GM10847 (cell line): ENCODE measurements around the gene GNAZ.

Experiments used
- POLR2A ChIP-seq: IDR thresholded peaks from 2 replicates; pipeline ENCODE4 v1.6.1; 2011; ENCODE audit not compliant: insufficient read length; ENCODE audit errors: extremely low read depth

The GNAZ gene

GRCh38 chr22:23092217-23092955 is 22.1 kb downstream of the GNAZ start:
- TF ChIP-seq POLR2A: no peak

- TF ChIP-seq POLR2A: no peak
These were observed 22.9 kb downstream of the GNAZ start for GRCh38 chr22:23093051-23093788.

- no peak for TF ChIP-seq POLR2A
These were observed 23.9 kb downstream of the GNAZ start for GRCh38 chr22:23094260-23094659.

DNA sequence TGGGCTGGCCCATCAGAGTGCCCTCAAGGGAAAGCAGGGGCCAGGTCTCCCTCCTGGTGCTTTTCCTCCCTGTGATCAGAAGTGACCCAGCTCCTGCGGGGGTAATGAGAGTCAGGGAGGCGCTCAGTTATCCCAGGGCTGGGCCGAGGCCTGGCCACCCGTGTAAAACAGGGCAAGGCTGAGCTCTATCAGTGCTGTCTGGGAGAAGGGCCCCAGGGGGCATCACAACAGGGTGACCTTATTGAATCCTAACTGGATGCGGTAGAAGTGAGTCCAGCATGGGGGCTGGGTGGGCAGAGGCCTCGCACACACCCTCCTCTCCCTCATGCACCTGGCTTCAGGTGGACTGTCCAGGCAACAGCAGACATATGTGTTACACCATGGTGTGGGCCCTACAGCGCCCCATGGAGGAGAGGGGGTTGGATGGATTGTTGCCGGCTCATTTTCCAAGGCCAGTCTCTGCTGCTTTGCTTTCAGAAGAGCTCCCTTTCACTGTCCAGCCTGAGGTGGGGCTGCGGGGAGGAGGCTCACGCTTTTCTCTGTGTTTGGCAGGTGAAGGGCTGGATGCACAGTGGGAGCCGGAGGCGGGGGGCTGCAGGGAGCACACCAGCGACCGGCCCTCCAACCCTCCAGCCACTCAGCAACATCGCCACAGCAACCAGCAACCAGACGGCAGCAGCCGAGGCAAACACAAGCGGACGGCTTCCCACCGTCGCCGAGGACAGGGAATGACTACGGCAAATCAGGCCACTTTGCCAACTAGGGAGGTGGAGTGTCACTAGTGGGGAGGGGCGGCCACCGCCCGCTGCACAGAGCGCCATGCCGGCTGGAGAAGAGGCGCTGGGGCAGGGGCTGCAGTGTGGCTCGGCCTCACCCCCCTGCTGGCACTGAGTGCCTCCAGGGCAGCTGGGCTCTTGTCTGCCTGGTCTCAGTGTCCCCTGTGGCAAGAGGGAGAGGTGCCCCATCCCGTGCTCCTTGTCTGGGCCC is 24.7 kb downstream of the GNAZ start:
- no peak for TF ChIP-seq POLR2A

DNA sequence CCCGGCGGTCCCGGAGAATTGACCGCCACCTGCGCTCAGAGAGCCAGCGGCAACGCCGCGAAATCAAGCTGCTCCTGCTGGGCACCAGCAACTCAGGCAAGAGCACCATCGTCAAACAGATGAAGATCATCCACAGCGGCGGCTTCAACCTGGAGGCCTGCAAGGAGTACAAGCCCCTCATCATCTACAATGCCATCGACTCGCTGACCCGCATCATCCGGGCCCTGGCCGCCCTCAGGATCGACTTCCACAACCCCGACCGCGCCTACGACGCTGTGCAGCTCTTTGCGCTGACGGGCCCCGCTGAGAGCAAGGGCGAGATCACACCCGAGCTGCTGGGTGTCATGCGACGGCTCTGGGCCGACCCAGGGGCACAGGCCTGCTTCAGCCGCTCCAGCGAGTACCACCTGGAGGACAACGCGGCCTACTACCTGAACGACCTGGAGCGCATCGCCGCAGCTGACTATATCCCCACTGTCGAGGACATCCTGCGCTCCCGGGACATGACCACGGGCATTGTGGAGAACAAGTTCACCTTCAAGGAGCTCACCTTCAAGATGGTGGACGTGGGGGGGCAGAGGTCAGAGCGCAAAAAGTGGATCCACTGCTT is 25.5 kb downstream of the GNAZ start:
- TF ChIP-seq POLR2A: no peak

DNA sequence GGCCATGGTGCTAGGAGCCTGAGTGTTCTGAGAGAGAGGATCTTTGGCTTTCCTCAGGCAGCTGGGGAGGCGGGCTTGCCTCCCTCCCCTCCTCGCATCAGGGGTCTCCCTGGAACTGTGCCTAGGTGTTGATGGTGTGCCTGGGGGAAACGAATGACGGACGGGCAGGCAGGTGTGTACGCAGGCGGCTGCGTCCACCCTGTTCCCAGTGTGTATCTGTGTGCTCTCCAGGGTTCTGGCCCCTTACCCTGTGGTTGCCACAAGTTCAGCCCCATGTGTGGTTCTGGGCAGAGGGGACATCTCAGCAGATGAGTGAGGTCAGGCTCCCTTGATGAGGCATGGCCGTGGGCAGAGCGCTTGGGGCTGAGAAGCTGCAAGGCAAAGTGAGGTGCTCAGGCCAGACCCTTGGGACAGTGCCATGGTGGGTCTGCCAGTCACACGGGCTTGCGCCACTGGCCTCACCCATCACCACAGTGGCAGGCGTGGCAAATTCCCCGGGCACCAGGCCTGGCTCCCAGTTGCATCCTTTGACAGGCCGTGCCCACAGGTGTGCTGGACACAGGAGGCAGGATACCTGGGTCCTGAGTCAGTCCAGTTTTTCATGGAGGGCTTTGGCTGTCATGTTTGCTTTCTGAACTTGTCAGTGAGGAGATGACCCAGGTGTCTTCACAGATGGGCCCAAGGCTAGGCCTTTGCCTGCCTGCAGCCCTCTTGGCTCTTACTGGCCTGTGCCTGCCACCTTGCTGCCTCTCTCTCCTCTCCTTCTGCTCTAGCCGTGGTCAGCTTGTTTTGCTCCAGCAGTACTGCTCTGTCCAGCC is 27.3 kb downstream of the GNAZ start:
- no peak for TF ChIP-seq POLR2A

DNA sequence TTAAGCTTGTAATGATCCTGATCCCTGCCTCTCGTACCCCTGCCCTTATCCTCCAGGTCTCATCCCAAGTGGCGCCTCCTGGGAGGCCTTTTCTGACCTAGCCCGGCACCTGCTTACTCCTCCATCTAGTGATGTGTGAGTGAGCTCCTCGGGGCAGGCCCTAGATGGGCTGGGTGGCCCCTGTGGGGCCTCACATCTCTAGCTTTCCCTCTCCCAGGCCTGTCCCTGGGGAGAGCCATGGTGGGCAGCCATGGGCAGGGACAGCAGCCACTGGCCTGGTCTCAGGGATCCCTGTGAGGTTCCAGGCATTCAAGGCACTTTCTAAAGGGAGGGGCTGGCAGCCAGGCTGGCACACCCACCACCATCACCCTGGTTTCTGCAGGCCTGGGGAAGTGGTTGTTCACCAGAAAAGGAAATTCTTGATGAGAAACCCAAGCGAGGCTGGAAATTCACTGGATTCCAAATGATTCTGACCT is 27.9 kb downstream of the GNAZ start:
- no peak for TF ChIP-seq POLR2A

GRCh38 chr22:23098718-23099530 is 28.6 kb downstream of the GNAZ start:
- TF ChIP-seq POLR2A: no peak

DNA sequence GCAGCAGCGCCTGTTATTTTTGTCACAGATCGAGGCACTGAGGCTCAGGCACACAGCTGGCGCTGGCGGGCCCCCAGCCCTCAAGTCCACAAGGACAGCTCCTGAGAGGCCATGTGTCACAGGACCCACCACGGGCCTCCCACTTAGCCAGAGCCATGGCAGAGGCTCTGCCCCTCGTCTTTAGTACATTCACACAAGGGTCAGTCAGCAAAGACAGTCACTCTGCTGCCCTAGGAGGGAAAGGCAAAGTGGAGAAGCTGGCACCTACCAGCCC is 29.1 kb downstream of the GNAZ start:
- TF ChIP-seq POLR2A: no peak

- TF ChIP-seq POLR2A: no peak
These were observed 29.9 kb downstream of the GNAZ start for GRCh38 chr22:23100124-23100801.

DNA sequence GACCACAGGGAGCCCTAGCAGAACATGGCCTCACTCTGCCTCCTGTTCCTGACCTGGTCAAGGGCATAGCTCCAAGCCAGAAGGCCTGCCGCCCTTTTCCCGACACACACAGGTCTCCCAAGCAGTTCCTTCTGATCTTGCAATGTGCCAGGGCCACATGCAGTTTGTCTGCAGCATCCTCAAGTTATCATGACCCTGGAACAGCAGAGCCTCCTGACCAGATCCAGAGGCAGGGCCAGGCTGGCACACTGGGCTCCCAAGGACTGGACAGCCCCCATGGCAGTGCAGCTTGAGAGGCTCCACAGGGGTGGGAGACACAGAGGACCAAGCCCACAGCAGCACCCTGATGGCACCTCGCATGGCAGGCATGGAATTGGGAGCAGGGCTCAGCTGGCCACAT is 31.2 kb downstream of the GNAZ start:
- TF ChIP-seq POLR2A: no peak

DNA sequence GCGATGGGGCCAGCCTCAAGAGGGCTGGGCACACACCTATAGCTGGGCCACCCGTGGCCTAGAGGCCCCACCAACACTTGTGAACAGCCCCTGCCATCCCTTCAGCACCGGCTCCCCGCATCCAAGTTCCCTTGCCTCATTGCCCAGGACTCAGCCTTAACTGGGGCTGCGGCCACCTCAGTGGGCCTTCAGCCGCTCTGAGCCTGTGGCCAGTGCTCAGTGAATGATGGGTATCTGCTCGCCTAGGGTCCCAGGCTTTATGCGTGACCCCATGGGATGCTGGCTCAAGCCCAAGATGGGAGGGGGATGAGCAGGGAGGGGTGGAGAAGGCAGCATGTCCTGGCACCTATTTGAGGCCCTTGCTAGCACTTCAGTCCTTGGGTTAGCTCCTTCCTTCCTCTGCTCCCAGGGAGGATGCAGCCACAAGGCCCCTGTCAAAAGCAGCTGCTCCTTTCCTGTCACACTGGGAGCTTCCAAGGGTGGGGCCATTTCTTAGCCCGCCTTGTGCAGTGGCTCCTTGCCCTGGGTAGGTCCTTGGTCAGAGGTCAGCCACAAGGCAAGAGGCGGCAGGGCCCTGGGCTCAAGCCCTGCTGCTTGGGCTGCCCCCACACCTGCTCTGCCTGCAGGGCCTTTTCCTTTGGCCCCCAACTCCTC is 31.8 kb downstream of the GNAZ start:
- no peak for TF ChIP-seq POLR2A
